CD4-positive, alpha-beta T cell treated with Interleukin-12 subunit alpha and Interleukin-12 subunit beta, for 1 hour (primary cell): ENCODE data around the gene AP3B1.

Source experiments
- DNase-seq: peaks from one replicate; pipeline ENCODE4 v3.0.0-alpha.2; 2020

AP3B1 gene

DNA sequence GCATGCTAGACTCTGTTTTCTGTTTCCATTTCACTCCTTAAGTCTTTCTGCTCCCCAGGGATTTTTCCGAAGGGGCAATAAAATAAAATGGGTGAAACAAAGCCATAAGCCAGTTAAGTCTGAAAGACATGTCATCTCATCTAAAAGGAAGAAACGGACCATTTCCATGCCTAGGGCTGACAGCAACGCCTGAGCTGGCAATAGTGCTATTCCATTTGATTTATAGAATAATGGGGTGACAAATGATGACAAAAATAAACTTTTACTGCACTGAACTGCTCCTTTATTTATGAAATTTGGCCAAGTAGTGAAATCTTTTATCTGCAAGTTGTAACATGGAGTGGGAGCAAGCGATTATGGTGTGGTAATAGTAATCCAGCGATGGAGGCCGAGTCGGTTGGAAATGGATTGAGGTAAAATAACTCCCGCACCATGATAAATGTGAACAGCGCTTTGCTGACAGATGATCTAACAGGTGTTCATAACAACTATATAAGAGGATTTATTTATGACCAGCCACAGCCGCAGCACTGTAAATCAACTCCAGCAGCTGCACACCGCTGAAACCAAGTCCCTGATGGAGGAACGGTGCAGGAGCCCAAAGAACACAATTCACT, 298.6 kb downstream of the AP3B1 start:
- DNase-seq, result no peak

DNA sequence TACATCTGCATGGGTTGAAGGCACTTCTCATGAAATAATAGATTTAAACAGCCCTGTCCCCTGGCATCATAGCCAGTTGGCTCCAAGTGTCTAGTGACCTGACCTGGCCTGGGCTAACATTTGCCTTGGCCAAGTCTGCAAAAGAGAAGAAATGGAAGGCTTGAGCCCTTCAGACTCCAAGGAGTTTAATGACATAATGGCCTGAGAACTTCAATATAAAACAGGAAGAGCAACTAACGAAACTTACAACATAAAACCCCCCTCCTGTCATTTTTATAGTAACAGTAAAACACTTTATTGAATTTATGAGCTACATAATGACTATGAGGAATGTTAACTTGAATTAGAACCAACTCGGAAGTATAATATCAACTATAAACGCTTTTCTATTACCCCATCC, 299.6 kb downstream of the AP3B1 start:
- DNase-seq, result no peak

DNA sequence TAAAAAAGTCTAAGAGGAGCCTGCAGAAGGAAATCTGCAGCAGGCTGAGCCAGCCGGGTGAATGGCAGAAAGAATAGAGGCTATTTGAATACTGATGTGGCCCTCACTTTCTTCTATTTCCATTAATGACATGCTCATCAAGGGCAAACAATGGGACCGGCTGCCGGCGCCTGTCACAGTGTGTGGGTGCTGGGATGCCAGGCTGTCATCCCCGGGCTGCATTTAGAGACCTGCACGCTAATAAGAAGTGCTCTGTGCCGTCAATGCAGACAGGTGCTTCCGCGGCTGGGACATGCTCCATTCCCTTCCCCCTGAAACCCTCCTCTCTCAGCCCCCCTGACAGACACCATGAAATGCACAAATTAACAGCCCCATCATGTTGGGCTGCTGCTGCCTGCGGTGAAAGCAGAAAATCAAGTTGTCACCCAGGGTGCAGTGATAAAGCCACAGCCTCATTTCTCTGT, 300.6 kb downstream of the AP3B1 start:
- no peak for DNase-seq

DNA sequence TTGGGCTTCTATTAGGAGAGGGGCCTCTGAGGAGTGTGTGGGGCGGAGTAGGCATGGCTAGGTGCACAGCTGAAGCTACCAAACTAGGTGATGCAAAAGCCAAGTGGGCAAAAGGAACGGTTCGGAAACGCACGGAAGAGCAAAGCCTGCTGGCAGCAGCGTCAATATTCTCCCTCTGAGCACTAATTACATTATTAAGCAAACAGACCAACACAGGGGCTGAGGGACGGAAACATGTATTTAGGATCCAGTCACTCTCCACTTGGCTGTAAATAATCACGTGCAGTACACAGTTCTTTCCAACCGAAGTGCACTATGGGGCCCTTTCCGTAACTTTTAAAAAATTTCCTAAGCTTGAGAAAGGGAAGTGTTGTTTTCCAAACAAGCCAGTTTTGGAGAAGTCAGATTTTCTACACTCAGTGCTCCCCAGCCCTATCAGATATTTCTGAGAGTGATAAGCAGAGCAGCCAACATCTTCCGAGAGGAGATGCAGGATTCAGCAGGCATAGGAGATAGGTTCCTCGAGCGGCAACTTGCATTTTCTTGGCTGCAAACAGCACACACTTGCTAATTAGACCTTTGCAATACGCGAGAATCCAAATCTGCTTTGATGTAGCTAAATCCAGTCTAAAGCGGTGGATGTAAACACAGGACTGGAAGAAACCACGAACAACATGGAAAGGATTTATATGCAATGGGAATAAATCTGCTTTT, 301.2 kb downstream of the AP3B1 start:
- DNase-seq, result no peak

DNA sequence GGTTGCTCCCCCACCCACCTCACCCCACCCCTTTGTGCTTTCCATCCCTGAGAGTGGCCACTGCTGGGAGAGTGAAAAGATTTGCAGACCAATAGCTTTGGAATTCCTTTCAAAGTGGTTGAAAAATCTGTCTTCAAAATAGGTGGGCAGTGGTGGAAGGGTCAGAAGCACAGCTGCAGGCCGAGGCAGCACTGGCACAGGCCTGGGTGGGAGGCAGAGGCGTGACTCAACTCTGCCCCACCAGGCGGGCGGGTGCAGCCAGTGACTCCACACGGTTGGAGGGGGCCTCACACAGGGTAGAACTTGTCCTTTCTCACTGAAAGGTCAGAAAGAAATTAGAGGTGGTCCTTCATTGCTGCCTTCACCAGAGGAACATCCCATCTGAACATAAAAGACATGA, 303.4 kb downstream of the AP3B1 start:
- DNase-seq, result no peak

DNA sequence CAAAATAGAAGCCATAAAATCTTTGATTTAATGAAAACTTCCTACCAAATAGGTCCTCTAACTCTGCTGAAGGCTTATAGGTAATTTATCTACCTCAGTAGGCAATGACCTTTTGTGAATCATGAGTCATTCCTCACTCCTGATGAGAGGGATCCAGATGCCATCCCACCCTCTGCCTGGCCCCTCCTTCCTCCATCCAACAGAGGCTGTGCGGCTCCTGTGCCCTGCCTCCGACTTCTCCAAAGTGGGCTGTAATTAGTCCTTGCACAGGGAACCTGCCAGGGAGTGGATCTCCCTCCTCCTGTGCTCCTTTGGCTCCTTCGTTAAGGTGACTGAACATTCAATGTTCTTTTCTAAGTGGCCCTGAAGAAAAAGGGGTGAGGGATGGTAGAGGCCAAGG, 304.5 kb downstream of the AP3B1 start:
- no peak for DNase-seq

DNA sequence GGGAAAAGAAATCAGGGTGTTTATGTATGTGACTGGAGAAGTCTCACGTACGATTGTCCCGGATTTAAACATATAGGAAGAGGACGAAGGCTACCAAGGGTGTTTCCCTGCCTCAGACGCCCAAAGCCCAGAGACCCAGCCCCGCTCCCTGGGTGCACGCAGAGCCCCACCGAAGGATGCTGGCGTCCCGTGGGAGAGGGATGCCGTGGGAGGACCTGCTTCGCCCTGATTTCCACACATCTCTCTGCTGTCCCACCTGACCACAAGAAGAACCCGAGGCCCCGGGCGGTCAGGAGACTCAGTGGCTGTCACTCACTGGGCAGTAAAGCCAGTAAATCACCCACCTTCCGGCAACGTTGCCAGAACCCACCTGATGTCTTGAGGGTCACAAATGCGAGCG, 306.5 kb downstream of the AP3B1 start:
- no peak for DNase-seq

DNA sequence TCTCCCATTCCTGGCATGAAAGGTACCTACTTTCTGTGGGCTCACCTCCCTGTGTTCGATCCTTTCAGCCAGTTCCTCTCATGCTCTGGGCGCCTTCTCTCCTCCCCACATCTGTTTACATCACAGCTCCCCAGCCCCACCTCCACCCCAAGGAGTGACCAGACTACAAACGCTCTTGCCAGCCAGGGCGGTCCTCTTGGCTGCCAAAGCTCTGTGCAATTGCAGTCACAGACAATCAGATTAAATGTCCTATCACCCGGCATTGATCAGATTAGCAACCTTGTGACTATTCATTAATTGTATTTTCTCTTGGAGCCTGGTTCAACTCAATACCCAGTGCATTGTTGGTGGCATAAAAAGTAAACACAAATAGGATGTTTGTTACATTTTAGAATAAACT, 307.2 kb downstream of the AP3B1 start:
- no peak for DNase-seq

DNA sequence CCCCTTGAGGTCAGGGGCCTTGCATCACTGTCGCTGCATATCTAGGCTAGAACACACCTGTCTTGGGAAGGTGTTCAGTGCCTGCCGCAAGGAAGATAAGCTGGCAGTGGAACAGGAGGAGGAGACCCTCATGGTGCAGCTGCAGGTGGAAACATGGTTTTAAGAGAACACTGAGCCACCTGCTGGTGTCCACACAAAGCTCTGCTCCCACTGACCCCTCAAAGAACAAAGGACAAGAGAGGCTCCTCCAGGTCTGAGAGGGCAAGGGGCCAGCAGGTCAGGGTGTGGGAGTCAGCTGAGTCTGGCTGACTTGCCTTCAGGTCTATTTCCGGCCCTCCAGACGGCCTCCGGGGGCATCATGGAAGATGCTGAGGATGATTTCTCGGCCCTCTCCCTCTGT, 308.2 kb downstream of the AP3B1 start:
- no peak for DNase-seq

DNA sequence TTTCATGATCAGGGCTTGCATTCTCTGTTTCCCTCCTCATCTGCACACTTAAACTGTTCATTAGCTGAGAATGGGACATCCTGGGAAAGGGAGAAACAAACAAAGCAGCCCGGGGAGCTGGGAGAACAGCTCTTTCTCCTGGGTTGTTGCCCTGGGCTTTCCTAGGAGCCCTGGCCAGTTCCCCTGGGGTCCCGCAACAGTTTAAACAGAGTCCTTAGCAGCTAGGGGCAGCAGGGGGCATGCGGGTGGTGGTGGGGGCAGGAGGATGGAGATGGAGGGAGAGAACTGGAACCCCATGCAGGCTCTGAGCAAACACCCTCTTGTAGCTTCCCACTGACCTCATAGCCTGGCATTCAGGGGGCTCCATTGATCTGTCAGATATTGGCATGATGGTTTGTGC, 309.3 kb downstream of the AP3B1 start:
- DNase-seq, result no peak

DNA sequence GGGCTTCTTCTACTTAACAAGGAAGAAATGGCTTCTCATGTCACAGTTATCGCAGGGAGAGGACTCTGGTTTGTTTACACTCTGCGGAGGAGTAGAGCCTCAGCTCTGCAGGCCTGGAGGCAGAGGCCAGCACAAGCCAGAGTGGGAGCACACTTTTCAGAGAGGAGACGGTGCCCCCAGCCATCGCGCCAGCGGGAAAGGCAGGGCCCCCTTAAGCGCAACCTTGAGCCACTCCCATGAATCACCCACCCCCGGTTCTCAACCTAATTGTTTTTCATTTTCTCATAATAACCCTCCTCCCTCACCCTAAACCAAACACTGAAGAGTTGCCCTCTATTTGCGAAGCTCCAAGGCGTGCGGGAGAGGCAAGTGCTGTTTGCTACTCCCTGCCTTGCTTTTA, 309.9 kb downstream of the AP3B1 start:
- DNase-seq, result no peak

DNA sequence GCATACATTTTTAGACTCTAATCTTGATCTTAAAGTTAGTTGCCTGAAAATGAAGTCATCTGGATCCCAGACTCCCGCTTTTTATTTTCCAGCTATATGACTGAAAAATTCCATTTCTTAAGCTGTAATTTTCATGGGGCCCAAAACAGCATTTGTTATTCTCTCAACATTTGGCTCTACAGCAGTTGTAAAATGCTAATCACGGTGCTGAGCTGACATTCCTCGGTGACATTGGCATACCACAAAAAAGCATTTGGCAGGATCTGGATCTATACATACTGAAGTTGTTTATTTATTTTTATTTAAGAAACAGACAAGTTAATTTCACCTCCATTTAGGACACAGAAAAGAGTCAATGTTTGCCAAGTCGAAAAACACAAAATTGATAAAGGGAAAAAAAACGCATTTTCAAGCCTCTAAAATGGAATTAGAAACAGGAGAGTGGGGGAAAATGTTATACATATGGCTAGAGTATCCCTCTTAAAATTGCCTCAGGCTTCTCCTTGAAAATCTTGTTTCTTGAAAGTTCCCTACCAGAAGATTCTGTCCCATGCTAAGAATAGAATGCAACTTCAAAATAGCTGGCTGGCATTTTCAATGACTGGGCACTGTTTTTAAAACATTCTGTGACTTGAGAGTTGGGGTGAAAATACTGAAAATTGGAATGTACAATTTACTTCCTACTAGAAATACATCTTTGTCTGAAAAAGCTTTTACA, 310.9 kb downstream of the AP3B1 start:
- no peak for DNase-seq

DNA sequence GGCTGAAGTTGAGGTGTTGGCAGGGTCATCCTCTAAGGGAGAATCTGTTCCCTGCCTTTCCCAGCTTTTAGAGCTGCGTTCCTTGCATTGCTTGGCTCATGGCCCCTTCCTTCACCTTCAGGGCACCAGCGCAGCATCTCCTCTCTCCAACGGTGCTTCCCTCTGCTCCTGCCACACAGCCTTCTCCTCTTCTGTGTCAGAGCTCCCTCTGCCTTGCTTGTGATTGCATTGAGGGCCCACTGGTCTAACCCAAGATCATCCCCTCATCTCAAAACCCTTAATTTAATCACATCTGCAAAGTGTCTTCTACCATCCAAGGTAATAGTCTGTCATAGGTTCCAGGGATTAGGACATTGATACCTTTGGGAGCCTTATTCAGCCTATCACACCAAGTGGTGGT, 312.7 kb downstream of the AP3B1 start:
- no peak for DNase-seq

DNA sequence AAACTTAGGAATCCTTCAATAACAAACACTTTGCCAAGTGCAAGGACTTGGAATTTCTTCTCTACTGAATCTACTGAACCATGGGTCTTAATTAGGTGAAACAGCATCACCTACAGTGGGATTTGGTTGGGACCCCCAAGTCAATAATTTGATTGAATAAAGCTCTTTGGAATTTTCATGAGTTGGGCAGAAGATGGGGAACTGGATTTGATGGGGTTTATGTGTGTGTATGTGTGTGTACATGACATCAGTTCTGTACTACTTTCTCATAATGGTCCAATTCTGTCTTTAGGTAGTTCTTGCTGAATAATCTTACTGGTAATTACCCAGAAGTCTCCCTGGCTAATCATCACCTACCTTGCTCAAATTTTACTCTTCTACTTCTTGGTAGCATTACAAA, 319.9 kb downstream of the AP3B1 start:
- DNase-seq, result no peak

DNA sequence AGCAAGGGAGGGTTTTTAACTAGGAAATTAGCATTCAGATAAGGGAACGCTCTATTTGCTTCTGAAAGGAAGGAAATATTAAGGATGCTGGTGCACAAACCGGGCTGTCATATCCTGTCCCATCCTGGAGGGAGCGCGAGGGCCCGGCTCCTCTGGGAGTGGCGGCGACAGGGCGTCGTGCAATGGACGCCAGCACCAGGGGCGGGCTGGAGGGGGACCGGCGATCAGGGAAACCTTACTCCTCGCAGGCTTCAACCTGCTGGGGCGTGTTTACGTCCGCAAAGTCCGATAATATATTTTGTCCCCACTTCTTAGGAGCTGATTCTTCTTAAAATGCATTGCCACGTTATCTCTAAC, 321.3 kb downstream of the AP3B1 start:
- DNase-seq, result no peak

DNA sequence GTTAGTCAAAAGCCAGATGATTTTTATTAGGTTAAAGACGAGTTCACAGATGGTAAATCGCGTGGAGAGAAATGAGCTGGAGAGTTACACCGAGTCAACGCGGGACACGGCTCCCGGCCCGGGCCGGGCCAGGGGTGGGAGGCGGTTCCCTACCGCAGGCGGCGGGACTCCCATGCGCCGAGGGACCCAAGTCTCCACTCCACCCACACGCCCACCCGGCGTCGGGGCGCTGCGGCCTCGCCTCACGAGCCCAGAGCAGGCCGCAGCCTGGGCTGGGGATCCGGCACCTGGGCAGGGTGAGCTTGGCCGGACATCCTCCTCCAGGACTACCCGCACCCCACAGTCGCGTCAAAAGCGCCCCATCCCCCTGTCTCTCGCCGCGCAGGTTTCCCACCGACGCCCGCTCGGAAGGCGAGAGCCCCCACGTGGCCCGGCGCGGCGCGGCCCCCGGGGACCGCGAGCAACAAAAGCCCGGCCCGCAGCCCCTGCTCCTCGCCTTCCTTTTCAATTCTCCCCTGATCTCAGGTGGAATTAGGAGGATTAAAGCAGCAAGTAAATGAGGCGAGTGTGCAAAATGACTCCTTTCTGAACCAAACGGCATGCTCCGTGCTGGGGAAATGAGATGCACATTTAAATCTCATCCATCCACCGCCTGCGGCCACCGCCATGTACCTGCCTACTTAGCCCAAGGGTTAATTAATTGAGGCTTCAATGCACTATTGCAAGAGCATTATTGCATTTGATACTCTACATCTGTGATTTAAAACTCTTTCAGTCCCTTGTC, 321.8 kb downstream of the AP3B1 start:
- no peak for DNase-seq

DNA sequence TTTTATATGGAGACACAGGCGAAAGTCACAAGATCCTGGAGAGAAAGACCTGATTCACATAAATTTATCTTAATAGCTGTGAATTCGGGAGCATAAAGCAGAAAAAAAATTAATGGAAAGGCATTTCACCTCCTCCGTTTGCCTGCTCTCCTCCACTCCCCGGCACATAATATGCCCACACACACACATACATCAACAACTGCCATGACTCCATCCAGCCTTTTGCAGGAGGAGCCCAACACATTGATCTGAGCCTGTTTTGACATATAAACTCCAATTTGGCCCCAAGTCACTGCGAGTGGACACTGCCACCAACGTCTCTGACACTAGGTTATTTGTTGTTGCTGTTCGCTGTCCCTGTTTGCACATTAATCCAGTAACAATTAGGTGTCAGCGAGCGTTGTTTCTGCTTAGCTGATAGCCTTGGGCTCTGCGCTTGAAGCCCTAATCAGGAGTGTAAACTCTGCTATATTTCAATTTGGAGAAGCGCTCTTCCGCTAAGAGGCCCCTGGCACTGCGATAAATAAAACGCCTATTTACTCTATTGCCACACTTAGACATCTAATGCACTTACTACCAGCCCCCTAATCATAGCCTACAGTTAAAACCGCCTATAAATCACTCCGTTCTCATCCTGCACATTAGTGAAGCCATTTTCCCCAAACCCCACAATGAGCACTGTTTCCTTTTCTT, 322.6 kb downstream of the AP3B1 start:
- DNase-seq, result no peak

DNA sequence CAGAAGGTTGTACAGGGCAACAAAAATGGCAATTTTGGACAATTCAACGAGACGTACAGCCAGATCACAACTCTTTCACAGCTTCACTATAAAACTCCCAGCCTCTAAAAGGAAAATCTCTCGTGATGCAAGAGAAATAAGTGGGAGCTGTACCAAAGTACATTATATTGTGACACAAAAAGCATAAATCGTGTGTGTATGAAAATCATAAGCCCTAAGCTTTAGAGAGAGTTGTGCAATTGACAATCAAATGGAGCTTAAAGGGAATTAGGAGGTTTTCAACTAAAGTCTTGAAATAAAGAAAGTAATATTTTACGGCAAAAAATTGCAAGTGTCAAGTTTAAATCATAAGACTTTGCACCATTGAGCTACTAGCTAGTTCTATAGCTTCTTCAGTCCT, 323.6 kb downstream of the AP3B1 start:
- no peak for DNase-seq

DNA sequence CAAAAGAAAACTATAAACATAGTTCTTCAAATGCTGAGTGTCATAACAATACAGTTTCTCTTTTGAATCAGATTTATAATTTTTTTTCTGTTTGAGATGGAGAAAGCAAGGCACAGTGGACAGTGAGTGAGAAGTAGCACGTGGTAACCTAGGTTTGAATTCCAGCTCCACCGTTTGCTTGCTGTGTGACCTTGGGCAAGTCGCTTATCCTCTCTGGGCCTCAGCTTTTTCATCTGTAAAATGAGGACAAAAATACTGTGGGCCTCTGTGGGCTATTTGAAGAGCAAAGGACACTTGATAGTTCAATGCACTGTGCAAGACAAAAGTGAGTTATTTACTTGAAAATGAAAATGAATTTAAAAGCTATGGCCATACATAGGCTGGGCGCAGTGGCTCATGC, 330.7 kb downstream of the AP3B1 start:
- no peak for DNase-seq

DNA sequence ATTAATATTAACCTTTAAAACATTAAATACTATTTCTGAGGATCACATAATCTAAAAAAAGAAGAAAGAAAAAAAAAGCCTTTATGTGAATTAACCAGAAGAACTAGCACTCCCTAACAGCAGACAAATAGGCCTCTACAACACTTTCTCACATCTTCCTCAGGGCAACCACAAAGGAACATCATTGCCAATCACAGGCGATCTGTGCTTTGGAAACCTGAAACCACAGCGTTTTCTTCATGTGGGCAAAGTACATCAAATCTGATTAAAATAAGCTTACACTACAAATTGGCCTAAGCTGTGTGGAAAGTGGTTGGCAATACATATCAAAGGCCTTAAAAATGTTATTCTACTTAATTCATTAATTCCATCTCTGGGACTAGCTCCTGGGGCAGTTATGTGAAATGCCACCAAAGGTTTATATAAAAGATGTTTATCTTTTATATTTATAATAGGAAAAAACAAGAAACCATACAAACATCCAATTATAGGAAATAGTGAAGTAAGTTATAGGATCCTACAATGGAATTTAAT, 333.6 kb downstream of the AP3B1 start:
- peak; percentile 15 for DNase-seq

DNA sequence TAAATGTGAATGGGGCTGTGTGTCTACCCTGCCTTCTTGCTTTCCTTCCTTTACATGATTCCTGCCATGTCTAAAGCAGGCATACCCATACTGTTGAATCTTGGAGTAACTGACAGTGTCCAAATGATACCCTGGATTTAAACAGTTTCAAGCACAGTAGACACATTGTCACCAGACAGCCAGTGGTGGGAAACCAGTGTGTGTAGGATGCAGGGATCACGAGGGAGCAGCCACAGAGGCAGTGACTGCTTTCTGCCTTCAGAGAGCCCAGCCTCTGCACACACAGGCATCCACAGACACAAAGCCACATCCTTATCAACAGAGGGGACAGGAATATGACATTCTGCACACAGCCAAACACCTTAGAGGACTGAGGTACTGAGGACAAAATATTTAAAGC, 334.2 kb downstream of the AP3B1 start:
- no peak for DNase-seq

DNA sequence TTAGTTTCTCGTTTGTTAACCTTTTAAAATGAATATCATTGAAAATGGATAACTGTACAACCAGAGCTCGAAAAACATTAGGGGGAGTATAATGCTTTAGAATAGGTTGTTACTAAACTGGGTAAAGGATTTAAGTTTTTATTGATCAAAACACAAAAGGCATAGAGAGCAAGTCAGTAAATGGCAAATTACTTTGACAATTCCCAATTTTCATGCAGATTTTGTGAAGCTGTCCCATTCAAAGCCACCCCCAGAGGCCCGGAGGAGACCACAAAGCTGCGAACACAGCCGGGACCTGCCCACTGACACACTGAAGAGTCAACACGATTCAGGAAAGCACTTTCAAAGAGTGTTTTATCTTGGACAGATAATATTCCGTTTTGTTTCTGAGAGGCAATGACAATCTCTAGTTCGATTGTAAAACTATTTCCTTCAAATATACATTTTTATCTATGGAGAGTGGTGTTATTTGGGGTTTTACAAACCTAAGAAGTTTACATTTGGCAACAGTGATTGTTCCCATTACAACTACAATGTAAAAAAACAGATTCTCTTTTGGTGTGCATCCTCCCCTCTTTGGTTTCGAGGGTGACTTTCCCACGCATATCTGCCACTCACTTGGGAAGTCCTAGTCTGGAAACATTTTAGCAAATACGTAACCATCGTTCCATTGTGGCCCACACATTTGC, 335.7 kb downstream of the AP3B1 start:
- no peak for DNase-seq
